Stimulated activated CD4-positive, alpha-beta T cell treated with anti-CD3 and anti-CD28 coated beads, Interleukin-4, amount 100 ng/mL, for 24 hours (primary cell): ENCODE measurements around the gene DCLRE1A.

Experiments
- DNase-seq: peaks from one replicate; pipeline ENCODE4 v3.0.0-alpha.2; 2020

Gene DCLRE1A

GRCh38 chr10:113854013-113854760 lies at the start of gene DCLRE1A, which contains the start of gene NHLRC2:
Gene DCLRE1A (minus strand): TSS chr10:113854082. CDS start chr10:113853182, 900 bp downstream.
Gene NHLRC2 (plus strand): TSS chr10:113854661. CDS start chr10:113854873, 212 bp downstream.
- DNase-seq = peak; percentile 74

- DNase-seq = no peak
Observed at GRCh38 chr10:113899952-113900598, 46.2 kb upstream of the DCLRE1A start.

- no peak for DNase-seq
Observed at GRCh38 chr10:113897693-113898618, 44.1 kb upstream of the DCLRE1A start.

- no peak for DNase-seq
Observed at GRCh38 chr10:113895018-113895417, 41.1 kb upstream of the DCLRE1A start.

GRCh38 chr10:113894581-113894980 lies 40.7 kb upstream of the DCLRE1A start:
- DNase-seq = no peak

GRCh38 chr10:113893570-113893969 lies 39.7 kb upstream of the DCLRE1A start:
- DNase-seq = no peak

- DNase-seq = no peak
Observed at GRCh38 chr10:113891476-113891875, 37.6 kb upstream of the DCLRE1A start.

GRCh38 chr10:113890769-113891168 lies 36.9 kb upstream of the DCLRE1A start:
- no peak for DNase-seq

GRCh38 chr10:113889911-113890310 lies 36.0 kb upstream of the DCLRE1A start:
- DNase-seq = no peak

GRCh38 chr10:113882240-113882639 lies 28.4 kb upstream of the DCLRE1A start:
- no peak for DNase-seq

- DNase-seq = no peak
Observed at GRCh38 chr10:113880236-113880635, 26.4 kb upstream of the DCLRE1A start.

GRCh38 chr10:113879691-113880090 lies 25.8 kb upstream of the DCLRE1A start:
- DNase-seq = no peak

- no peak for DNase-seq
Observed at GRCh38 chr10:113876461-113876860, 22.6 kb upstream of the DCLRE1A start.

GRCh38 chr10:113875212-113875611 lies 21.3 kb upstream of the DCLRE1A start:
- no peak for DNase-seq

- DNase-seq = no peak
Observed at GRCh38 chr10:113872139-113873030, 18.5 kb upstream of the DCLRE1A start.

- no peak for DNase-seq
Observed at GRCh38 chr10:113869789-113870188, 15.9 kb upstream of the DCLRE1A start.

GRCh38 chr10:113867904-113868303 lies 14.0 kb upstream of the DCLRE1A start:
- no peak for DNase-seq

- no peak for DNase-seq
Observed at GRCh38 chr10:113866551-113867394, 12.9 kb upstream of the DCLRE1A start.

GRCh38 chr10:113865901-113866300 lies 12.0 kb upstream of the DCLRE1A start:
- DNase-seq = no peak

- DNase-seq = no peak
Observed at GRCh38 chr10:113859261-113859660, 5.4 kb upstream of the DCLRE1A start.

- DNase-seq = no peak
Observed at GRCh38 chr10:113858541-113858940, 4.7 kb upstream of the DCLRE1A start.
